A549 (cell line): ENCODE results near the gene VPS13A. TPM values are rescaled to one million over a fixed set of nuclear protein-coding genes. Genes with fewer than 3 reads are reported as not detected.

Source experiments
- ATAC-seq, 2 experiments: fragments of 200-7000 bp in 1 of 2; fragments of >200 bp in 1 of 2; cut with Nextera tagmentation in 1 of 2; cut with Tn5 transposase in 1 of 2; 3 replicates each; pipeline versions ENCODE4 v1.8.0 to v1.9.1; 2018 to 2020; ENCODE audit warnings: mild to moderate bottlenecking in 1 of 2, moderate library complexity in 1 of 2
- CTCF ChIA-PET: fragments of 300-600 bp; sonication (Branson Sonifier 250); formaldehyde crosslinking; extraction: SDS; loops from one replicate; lab custom pipeline; 2021; ENCODE audit warnings: antibody characterized with exemption, inconsistent platforms; lab: Yijun Ruan, JAX
- POLR2A ChIA-PET: fragments of 350-600 bp; formaldehyde crosslinking; extraction: SDS; loops from one replicate; lab custom pipeline; 2021; ENCODE audit warnings: antibody characterized with exemption, inconsistent platforms; lab: Yijun Ruan, JAX
- DNase-seq, 2 experiments: peaks; one replicate each; pipeline versions ENCODE4 v3.0.0 to v3.0.0-alpha.2; 2011 to 2016; ENCODE audit warnings: low read depth in 1 of 2, low spot score in 1 of 2
- FAIRE-seq: peaks from 2 replicates; lab custom pipeline; 2011; peaks lifted over from hg19 to GRCh38; lab: Jason Lieb, UNC
- H3K27ac ChIP-seq, 2 experiments: fragments of >200 bp; sonication (Bioruptor Twin); formaldehyde crosslinking; 3 replicates each; pipeline ENCODE4 v1.5.1; 2016 to 2017
- H3K4me1 ChIP-seq: fragments of >200 bp; sonication (Bioruptor Twin); formaldehyde crosslinking; 3 replicates; pipeline ENCODE4 v1.6.1; 2016
- H3K4me2 ChIP-seq: fragments of >200 bp; sonication (Bioruptor Twin); formaldehyde crosslinking; 3 replicates; pipeline ENCODE4 v1.6.1; 2016
- H3K4me3 ChIP-seq: fragments of >200 bp; sonication (Bioruptor Twin); formaldehyde crosslinking; 3 replicates; pipeline ENCODE4 v1.5.1; 2016
- H3K9me3 ChIP-seq: fragments of >200 bp; sonication (Bioruptor Twin); formaldehyde crosslinking; 3 replicates; pipeline ENCODE4 v1.6.1; 2016
- ATOH8 ChIP-seq: fragments of 250-450 bp; sonication (Bioruptor Pico); IDR thresholded peaks from 2 replicates; pipeline ENCODE4 v1.5.0; 2020; ENCODE audit warnings: low read depth, mild to moderate bottlenecking, moderate library complexity
- BCL3 ChIP-seq: fragments of >200 bp; sonication (Bioruptor Twin); formaldehyde crosslinking; IDR thresholded peaks from 3 replicates; pipeline ENCODE4 v1.6.1; 2016
- BHLHE40 ChIP-seq: IDR thresholded peaks from 2 replicates; pipeline ENCODE4 v1.6.1; 2012; ENCODE audit warnings: low read depth, low read length, inconsistent platforms
- CBX2 ChIP-seq: fragments of 200-600 bp; sonication (generic); IDR thresholded peaks from 2 replicates; pipeline ENCODE4 v1.6.1; 2016; ENCODE audit warnings: low read depth, mild to moderate bottlenecking, borderline replicate concordance
- EHMT2 ChIP-seq: fragments of 200-600 bp; sonication (generic); IDR thresholded peaks from 2 replicates; pipeline ENCODE4 v1.6.1; 2016; ENCODE audit warnings: antibody characterized with exemption, low read depth, mild to moderate bottlenecking, moderate library complexity
- FOXS1 ChIP-seq: fragments of 250-450 bp; sonication (Bioruptor Pico); IDR thresholded peaks from 2 replicates; pipeline ENCODE4 v1.5.0; 2020; ENCODE audit warnings: mild to moderate bottlenecking, moderate library complexity
- HDAC2 ChIP-seq: fragments of 200-600 bp; sonication (generic); IDR thresholded peaks from 2 replicates; pipeline ENCODE4 v1.6.1; 2016
- JUNB ChIP-seq: fragments of >200 bp; sonication (Bioruptor Twin); formaldehyde crosslinking; IDR thresholded peaks from 2 replicates; pipeline ENCODE4 v1.6.1; 2016
- KDM1A ChIP-seq: fragments of 200-600 bp; sonication (generic); IDR thresholded peaks from 2 replicates; pipeline ENCODE4 v1.6.1; 2016; ENCODE audit warnings: low read depth, mild to moderate bottlenecking
- MAFK ChIP-seq: fragments of 450-650 bp; IDR thresholded peaks from 2 replicates; pipeline ENCODE4 v1.6.1; 2014; ENCODE audit not compliant: partially characterized antibody
- MYC ChIP-seq: IDR thresholded peaks from 2 replicates; pipeline ENCODE4 v1.6.1; 2012; ENCODE audit warnings: mild to moderate bottlenecking, inconsistent platforms, low read length, improper control_type of control experiment, borderline replicate concordance
- NFE2L2 ChIP-seq: fragments of 150-350 bp; conservative IDR thresholded peaks from 2 replicates; pipeline ENCODE4 v1.6.1; 2014; ENCODE audit warnings: low read length
- PBX3 ChIP-seq: IDR thresholded peaks from 2 replicates; pipeline ENCODE4 v1.6.1; 2012
- RARB ChIP-seq: fragments of 250-450 bp; sonication (Bioruptor Pico); IDR thresholded peaks from 2 replicates; pipeline ENCODE4 v1.8.0; 2021; ENCODE audit warnings: mild to moderate bottlenecking, moderate library complexity
- RFX5 ChIP-seq: fragments of 450-650 bp; IDR thresholded peaks from 2 replicates; pipeline ENCODE4 v1.7.1; 2014; ENCODE audit warnings: antibody characterized with exemption, mild to moderate bottlenecking, moderate library complexity
- TFCP2L1 ChIP-seq: fragments of 250-450 bp; sonication (Bioruptor Pico); IDR thresholded peaks from 2 replicates; pipeline ENCODE4 v1.5.0; 2021; ENCODE audit warnings: mild to moderate bottlenecking
- WGBS: methylation state at CpG from one replicate; pipeline ENCODE4 v1.1.6; 2017; ENCODE audit errors: missing lambda C conversion rate; 5-methylcytosine and 5-hydroxymethylcytosine counted together
- polyA plus RNA-seq, 4 experiments: library from polyadenylated mRNA; depleted of rRNA in 3 of 4; stranded (reverse); fragments of >200 nt; fragmentation: RNase III in 1 of 4; extraction: RNeasy Plus Mini Kit Qiagen cat#74134 plus additional on column Dnase treatment in 1 of 4; gene quantifications; 2 replicates in 3 of 4; 3 replicates in 1 of 4; pipeline ENCODE4 v1.2.3, GENCODE V29; 2011 to 2017
- TF ChIP-seq, protein P1 (sequence below): fragments of 250-450 bp; sonication (Bioruptor Pico); IDR thresholded peaks from 2 replicates; pipeline ENCODE4 v1.5.0; 2021; ENCODE audit warnings: mild to moderate bottlenecking, moderate library complexity, borderline replicate concordance
- TF ChIP-seq, protein P2 (sequence below): fragments of 150-350 bp; IDR thresholded peaks from 2 replicates; pipeline ENCODE4 v1.6.1; 2014; ENCODE audit warnings: low read depth, mild to moderate bottlenecking, low read length

The VPS13A gene
- polyA plus RNA-seq, 2 of the 4 experiments (the other 2 are of a cell fraction), result 12.3 to 66.6 TPM

GRCh38 chr9:77305622-77306400 is 128.5 kb downstream of the VPS13A start:
- DNase-seq (no peak), FAIRE-seq (peak; percentile 39), ATAC-seq (no peak; a peak in 1 of 6 replicates)
- Histone ChIP-seq H3K27ac (no peak overlapping the region), H3K9me3 (no peaks in the 10 kb centered on the region), H3K4me2 (no peak overlapping the region), H3K4me1 (no peaks in the 10 kb centered on the region), H3K4me3 (no peak overlapping the region)
- POLR2A ChIA-PET, result no interaction called here
- TF ChIP-seq TFCP2L1 (no peak), MAFK (no peak), RARB (no peak), EHMT2 (no peak), CBX2 (no peak), NFE2L2 (no peak), RFX5 (no peak), JUNB (no peak), MYC (no peak), BCL3 (no peak), PBX3 (no peak), ATOH8 (CRISPR knock-in tag) (no peak)
- TF ChIP-seq, protein P1, sequence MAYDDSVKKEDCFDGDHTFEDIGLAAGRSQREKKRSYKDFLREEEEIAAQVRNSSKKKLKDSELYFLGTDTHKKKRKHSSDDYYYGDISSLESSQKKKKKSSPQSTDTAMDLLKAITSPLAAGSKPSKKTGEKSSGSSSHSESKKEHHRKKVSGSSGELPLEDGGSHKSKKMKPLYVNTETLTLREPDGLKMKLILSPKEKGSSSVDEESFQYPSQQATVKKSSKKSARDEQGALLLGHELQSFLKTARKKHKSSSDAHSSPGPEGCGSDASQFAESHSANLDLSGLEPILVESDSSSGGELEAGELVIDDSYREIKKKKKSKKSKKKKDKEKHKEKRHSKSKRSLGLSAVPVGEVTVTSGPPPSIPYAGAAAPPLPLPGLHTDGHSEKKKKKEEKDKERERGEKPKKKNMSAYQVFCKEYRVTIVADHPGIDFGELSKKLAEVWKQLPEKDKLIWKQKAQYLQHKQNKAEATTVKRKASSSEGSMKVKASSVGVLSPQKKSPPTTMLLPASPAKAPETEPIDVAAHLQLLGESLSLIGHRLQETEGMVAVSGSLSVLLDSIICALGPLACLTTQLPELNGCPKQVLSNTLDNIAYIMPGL (CRISPR knock-in tag), result no peak
- CTCF ChIA-PET, result interaction anchor here (1.0 to 1.4 kb wide), 2 partner anchors 9 to 14 kb away, joined by 4 read pairs; no protein-coding TSS in a partner anchor
- 100% methylated on average over 1 of the region's 1 CpG for WGBS

DNA sequence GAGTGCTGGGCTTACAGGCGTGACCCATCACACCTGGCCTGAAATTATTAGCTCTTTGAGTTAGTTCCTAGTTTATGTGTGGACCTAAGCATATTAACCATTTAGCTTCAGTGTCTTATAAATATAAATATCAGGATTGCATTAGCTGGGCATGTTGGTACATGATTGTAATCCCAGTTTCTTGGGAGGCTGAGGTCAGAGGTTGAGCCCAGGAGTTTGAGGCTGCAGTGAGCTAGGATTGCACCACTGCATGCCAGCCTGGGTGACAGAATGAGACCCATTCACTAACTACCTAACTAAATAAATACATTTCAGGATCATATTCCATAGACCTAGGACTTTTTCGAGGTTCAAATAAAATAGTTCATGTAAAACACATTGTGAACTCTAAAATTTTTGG is 129.8 kb downstream of the VPS13A start:
- ATAC-seq (no peak), DNase-seq (no peak), FAIRE-seq (no peak)
- POLR2A ChIA-PET, result no interaction called here
- Histone ChIP-seq H3K27ac (0 out of 6 replicates have a peak overlapping the region, but pooled peaks of 1 of the 2 experiments have one; percentile 1), H3K4me3 (no peak overlapping the region), H3K4me2 (no peak overlapping the region), H3K4me1 (no peaks in the 10 kb centered on the region), H3K9me3 (no peaks in the 10 kb centered on the region)
- no peak for TF ChIP-seq TFCP2L1
- TF ChIP-seq, protein P2, sequence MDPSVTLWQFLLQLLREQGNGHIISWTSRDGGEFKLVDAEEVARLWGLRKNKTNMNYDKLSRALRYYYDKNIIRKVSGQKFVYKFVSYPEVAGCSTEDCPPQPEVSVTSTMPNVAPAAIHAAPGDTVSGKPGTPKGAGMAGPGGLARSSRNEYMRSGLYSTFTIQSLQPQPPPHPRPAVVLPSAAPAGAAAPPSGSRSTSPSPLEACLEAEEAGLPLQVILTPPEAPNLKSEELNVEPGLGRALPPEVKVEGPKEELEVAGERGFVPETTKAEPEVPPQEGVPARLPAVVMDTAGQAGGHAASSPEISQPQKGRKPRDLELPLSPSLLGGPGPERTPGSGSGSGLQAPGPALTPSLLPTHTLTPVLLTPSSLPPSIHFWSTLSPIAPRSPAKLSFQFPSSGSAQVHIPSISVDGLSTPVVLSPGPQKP, result no peak
- no peak for TF ChIP-seq BHLHE40
- no peak for TF ChIP-seq FOXS1 (CRISPR knock-in tag)
- TF ChIP-seq CBX2, result no peak
- TF ChIP-seq JUNB, result no peak
- no peak for TF ChIP-seq KDM1A
- TF ChIP-seq HDAC2, result no peak
- no peak for TF ChIP-seq MAFK
- CTCF ChIA-PET, result interaction anchor here (1.1 to 1.4 kb wide), 2 partner anchors 16 to 21 kb away, joined by 3 to 4 read pairs; no protein-coding TSS in a partner anchor
- 91% methylated on average over 2 of the region's 2 CpGs for WGBS
